ENCODE data around the gene UXS1. TPM values are rescaled to one million over a fixed set of nuclear protein-coding genes. Genes with fewer than 3 reads are reported as not detected.

The UXS1 gene
- total and polyA plus RNA-seq, 2 of the 8 experiments (the other 6 are each of a cell fraction or from before 2014, with no cell fraction given): 44.5 to 63.4 TPM

GRCh38 chr2:106129150-106129549 lies 65.0 kb downstream of the UXS1 start:
- FAIRE-seq (no peak), DNase-seq (ENCODE audit: low read depth in 1 of 2, low spot score in 2 of 2) (no peak)
- Histone ChIP-seq H2BK120ac (replicated peaks; ENCODE audit: low read depth, low read length) (no peak overlapping the region), H2BK20ac (ENCODE audit: low read length) (no peak overlapping the region), H3K4me2 (ENCODE audit: insufficient read depth in 1 of 2, low read depth in 2 of 2, low read length in 2 of 2) (no peak overlapping the region), H3K9me3 (ENCODE audit: insufficient read depth in 2 of 2, low read depth in 1 of 2, low read length in 1 of 2) (no peaks in the 10 kb centered on the region), H4K8ac (ENCODE audit: extremely low read depth, insufficient read depth, low read length) (no peak overlapping the region), H2AK5ac (ENCODE audit: low read depth, low read length) (no peak overlapping the region), H3K56ac (replicated peaks; ENCODE audit: insufficient read length, low read depth, low read length) (no peak overlapping the region), H3K27ac (ENCODE audit: low read depth, low read length) (no peak overlapping the region), H3K18ac (ENCODE audit: extremely low read depth, low read length) (no peak overlapping the region), H3K27me3 (replicated peaks in 1 of 4; ENCODE audit: control insufficient read depth in 3 of 4, extremely low read depth in 1 of 4, insufficient read depth in 3 of 4, low read length in 3 of 4) (no peaks in the 10 kb centered on the region), H3K79me1 (ENCODE audit: low read depth, low read length) (peaks cover 9% of the 10 kb centered on the region), H3K14ac (ENCODE audit: insufficient read length) (no peak overlapping the region), H3K4me3 (ENCODE audit: extremely low read depth in 1 of 4, insufficient read depth in 2 of 4, low read depth in 3 of 4, low read length in 4 of 4) (no peak overlapping the region), H2BK5ac (ENCODE audit: low read depth, low read length) (no peak overlapping the region), H3K4me1 (replicated peaks in 1 of 4; ENCODE audit: control insufficient read depth in 3 of 4, insufficient read depth in 4 of 4, low read length in 3 of 4) (peaks cover 2 to 7% (median 6%) of the 10 kb centered on the region in 4 experiments), H4K91ac (replicated peaks; ENCODE audit: insufficient read length, low read length) (no peak overlapping the region), H3K4ac (replicated peaks; ENCODE audit: insufficient read length, low read depth, low read length) (no peak overlapping the region), H3K23me2 (ENCODE audit: low read depth, low read length) (no peaks in the 10 kb centered on the region), H4K5ac (ENCODE audit: insufficient read length, low read depth, low read length) (no peak overlapping the region), H2AFZ (ENCODE audit: low read length) (no peak overlapping the region), H2BK15ac (ENCODE audit: low read length) (no peak overlapping the region), H3K36me3 (ENCODE audit: control insufficient read depth in 2 of 4, insufficient read depth in 4 of 4, low read length in 3 of 4) (peaks cover 0 to 14% (median 11%) of the 10 kb centered on the region in 4 experiments; a peak in 6 of 8 replicates), H3K79me2 (ENCODE audit: control insufficient read depth in 1 of 2, insufficient read depth in 2 of 2, low read length in 2 of 2) (peaks cover 3 to 23% of the 10 kb centered on the region in 2 experiments; a peak in 3 of 4 replicates), H3K9ac (replicated peaks in 1 of 4; ENCODE audit: extremely low read depth in 1 of 4, low read depth in 3 of 4, low read length in 3 of 4) (no peak overlapping the region), H4K20me1 (replicated peaks in 1 of 2; ENCODE audit: control insufficient read depth in 1 of 2, insufficient read depth in 2 of 2, low read length in 2 of 2) (peaks cover 0 to 2% of the 10 kb centered on the region in 2 experiments), H2BK12ac (ENCODE audit: low read depth, low read length) (no peak overlapping the region), H3K23ac (ENCODE audit: insufficient read length) (no peak overlapping the region)
- ChIA-PET POLR2A (ENCODE audit: partially characterized antibody) (no interaction called here), CTCF (ENCODE audit: partially characterized antibody) (no interaction called here)
- no peak for TF ChIP-seq POU5F1 (IDR thresholded peaks at IDR 0.05; ENCODE audit: low read depth, low read length)
- TF ChIP-seq ATF2 (IDR thresholded peaks at IDR 0.05; ENCODE audit: low read length): no peak
- TF ChIP-seq FOSL1 (IDR thresholded peaks at IDR 0.05; ENCODE audit: insufficient read depth, low read depth, low read length): no peak
- WGBS, 2 experiments (ENCODE audit: extremely low coverage in 1 of 2, insufficient coverage in 1 of 2, insufficient read length in 1 of 2, insufficient replicate concordance in 2 of 2, low coverage in 1 of 2, low lambda C conversion rate in 2 of 2, missing lambda C conversion rate in 1 of 2): 95% methylated on average over 2 of the region's 2 CpGs; no CpG with 5 or more reads in 1 of the 2 experiments

All from H1 (cell line).